Esophagus squamous epithelium (tissue), 5 donors: ENCODE results near the gene KRTAP10-1. TPM values are rescaled to one million over a fixed set of nuclear protein-coding genes. Genes with fewer than 3 reads are reported as not detected.

ENCODE experiments used
- DNase-seq: peaks from one replicate; lab custom pipeline; 2025; lab: John Stamatoyannopoulos, UW
- H3K27ac ChIP-seq, 4 donors: fragments of 200-600 bp; sonication (generic); one replicate each; pipeline ENCODE4 v1.5.1; 2016 to 2019; ENCODE audit warnings: mild to moderate bottlenecking in 1 of 4
- H3K27me3 ChIP-seq, 4 donors: fragments of 200-600 bp; sonication (generic); 1 replicate in 3 of 4; 2 replicates in 1 of 4; pipeline versions ENCODE4 v1.5.1 to v1.6.0; 2017 to 2021; ENCODE audit warnings: antibody characterized with exemption in 1 of 4
- H3K36me3 ChIP-seq, 3 donors: fragments of 200-600 bp; sonication (generic); one replicate each; pipeline ENCODE4 v1.5.1; 2016 to 2019
- H3K4me1 ChIP-seq, 3 donors: fragments of 200-600 bp; sonication (generic); one replicate each; pipeline ENCODE4 v1.5.1; 2017 to 2019
- H3K4me3 ChIP-seq, 4 donors: fragments of 200-600 bp; sonication (generic); 1 replicate in 3 of 4; 2 replicates in 1 of 4; pipeline ENCODE4 v1.5.1; 2016 to 2019; ENCODE audit warnings: mild to moderate bottlenecking in 2 of 4, moderate library complexity in 1 of 4
- H3K9me3 ChIP-seq, 3 donors: fragments of 200-600 bp; sonication (generic); one replicate each; pipeline ENCODE4 v1.5.1; 2016 to 2019
- CTCF ChIP-seq, 6 experiments: fragments of 450-650 bp in 4 of 6; fragments of 200-600 bp in 2 of 6; sonication (generic) in 2 of 6; IDR thresholded peaks; one replicate each; pipeline ENCODE4 v1.5.1; 2016 to 2019; ENCODE audit warnings: antibody characterized with exemption in 6 of 6, mild to moderate bottlenecking in 4 of 6, moderate library complexity in 4 of 6
- POLR2A ChIP-seq, 4 donors: fragments of 450-650 bp; IDR thresholded peaks; one replicate each; pipeline ENCODE4 v1.6.1; 2017; ENCODE audit warnings: antibody characterized with exemption in 4 of 4, mild to moderate bottlenecking in 4 of 4, moderate library complexity in 3 of 4
- WGBS, 2 donors: methylation state at CpG; one replicate each; pipeline ENCODE4 v1.1.5; 2018; 5-methylcytosine and 5-hydroxymethylcytosine counted together
- intact Hi-C: fragments of 100-400 bp; cut with DNase I; formaldehyde crosslinking; loops from one replicate; pipeline ENCODE4 v1.15.0; 2022
- total RNA-seq, 4 donors: library from RNA; depleted of rRNA; stranded (reverse); fragments of >200 nt; gene quantifications; one replicate each; pipeline ENCODE4 v1.1.0, GENCODE V29; 2016
- donor health status: DM: yes; HTN: yes; CAD: no.

KRTAP10-1 gene
- total RNA-seq, 4 donors from 2014 or later: not detected

DNA sequence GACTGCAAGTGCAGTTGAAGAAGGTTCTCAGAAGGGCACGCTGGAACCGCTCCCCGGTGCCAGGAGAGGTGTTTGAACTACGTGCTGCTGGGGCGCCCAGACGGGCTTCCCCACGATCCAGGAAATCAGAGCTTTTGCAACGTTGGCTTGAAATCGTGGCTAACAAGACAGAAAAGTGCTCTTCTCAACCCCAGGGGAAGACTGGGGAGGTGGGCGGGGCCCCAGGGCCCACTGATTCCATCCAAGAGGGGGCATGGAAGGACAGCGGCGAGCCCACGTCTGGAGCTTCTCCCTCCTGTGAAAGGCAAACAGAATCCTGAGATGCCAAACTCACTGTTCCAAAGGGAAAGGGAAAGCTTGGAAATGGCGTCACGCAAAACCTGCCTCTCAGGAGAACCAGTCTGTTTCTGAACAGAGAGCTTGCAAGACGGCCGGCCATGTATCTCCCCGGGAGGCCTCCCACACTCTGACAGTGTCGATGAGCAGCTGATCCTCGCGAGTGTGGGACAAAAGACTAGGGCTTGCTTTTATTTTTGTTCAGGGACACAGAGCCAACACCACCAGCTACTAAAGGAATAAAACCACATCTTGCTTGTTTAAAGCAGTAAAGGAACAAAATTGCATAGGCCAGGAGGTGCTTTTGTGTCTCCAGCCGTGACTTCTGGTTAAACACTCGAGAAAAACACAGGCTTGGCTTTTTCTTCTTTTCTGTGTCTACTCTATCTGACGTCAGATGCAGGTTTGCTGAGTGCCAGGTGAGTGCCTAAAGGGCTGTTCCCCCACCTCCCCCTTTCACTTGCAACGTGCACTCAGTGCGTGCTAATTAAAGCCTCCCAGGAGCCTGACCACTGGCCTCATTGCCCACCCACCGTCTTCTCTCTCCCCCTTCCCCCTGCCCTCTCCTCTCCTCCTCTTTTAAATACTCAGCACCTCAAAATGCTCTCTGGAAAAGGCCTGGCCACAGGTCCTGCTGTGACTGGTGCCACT lies 43.1 kb downstream of the KRTAP10-1 start:
- peaks cover 0 to 76% (median 2%) of the 10 kb centered on the region in 4 donors for H3K27me3 ChIP-seq
- no peak overlapping the region for H3K4me3 ChIP-seq
- H3K36me3 ChIP-seq: no peaks in the 10 kb centered on the region
- intact Hi-C loops: no loop called here
- WGBS, 2 donors: 31 to 62% methylated on average over 17 to 24 of the region's 27 CpGs
- H3K4me1 ChIP-seq: peaks cover 0 to 20% (median 0%) of the 10 kb centered on the region in 3 donors
- H3K27ac ChIP-seq: peak overlapping the region in 2 of 4 donors; percentile 13 to 38
- no peak for TF ChIP-seq POLR2A (IDR thresholded peaks at IDR 0.05)
- TF ChIP-seq CTCF (IDR thresholded peaks at IDR 0.05): no peak
- peaks cover 0 to 22% (median 11%) of the 10 kb centered on the region in 3 donors for H3K9me3 ChIP-seq
- no peak for DNase-seq

DNA sequence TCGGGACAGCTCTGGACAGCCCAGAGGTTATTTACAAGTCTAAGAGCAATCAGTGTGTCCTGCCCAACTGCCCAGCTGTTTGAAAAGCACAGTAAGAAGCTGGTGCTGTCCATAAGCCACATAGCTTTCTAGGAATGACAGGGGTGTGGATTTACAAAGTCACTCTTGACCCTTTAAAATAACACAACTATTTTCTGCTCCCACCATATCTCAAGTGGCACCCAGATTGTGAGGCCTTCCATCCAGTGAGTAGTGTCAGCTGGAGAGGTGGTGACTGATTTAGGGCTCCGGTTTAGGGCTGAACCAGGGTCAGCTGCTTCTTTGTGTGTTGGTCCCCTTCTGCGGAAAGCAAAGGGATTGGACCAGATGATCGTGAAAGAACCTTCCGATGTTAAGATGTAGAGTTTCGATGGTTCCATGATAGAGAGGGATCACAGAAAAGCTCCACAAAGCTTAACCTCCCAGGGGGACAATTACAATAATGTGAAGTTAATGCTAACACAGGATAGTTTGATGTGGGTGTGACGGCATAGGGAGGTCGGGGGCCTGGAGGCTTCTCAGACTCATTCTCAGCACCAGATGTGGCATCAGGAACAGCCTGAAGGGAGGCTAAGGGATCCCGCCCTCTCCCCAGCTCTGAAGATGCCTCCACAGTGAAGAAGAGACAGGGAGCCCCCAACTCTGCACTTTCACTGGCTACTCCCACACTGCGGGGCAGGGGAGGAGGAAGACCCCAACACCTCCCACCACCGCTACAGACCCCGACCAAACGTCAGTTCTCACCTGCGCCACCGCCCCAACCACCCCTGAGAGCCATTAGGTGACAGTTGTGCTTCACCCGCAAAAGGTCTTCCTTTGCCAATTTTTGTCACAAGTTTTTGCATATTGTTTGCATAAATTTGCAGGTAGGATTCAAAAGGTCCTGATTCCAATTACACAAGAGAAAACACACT lies 44.1 kb downstream of the KRTAP10-1 start:
- H3K9me3 ChIP-seq: peaks cover 0 to 26% (median 11%) of the 10 kb centered on the region in 3 donors
- DNase-seq: no peak
- no peak overlapping the region for H3K4me3 ChIP-seq
- peaks cover 0 to 71% (median 2%) of the 10 kb centered on the region in 4 donors for H3K27me3 ChIP-seq
- WGBS, 2 donors: 86 to 87% methylated on average over 15 to 16 of the region's 16 CpGs
- H3K27ac ChIP-seq: no peak overlapping the region
- no peak for TF ChIP-seq CTCF (IDR thresholded peaks at IDR 0.05)
- no peak for TF ChIP-seq POLR2A (IDR thresholded peaks at IDR 0.05)
- H3K4me1 ChIP-seq: peaks cover 0 to 20% (median 0%) of the 10 kb centered on the region in 3 donors
- no peaks in the 10 kb centered on the region for H3K36me3 ChIP-seq
- intact Hi-C loops: no loop called here

GRCh38 chr21:44494956-44495355 lies 45.0 kb downstream of the KRTAP10-1 start:
- TF ChIP-seq CTCF (IDR thresholded peaks at IDR 0.05) (no peak), POLR2A (IDR thresholded peaks at IDR 0.05) (no peak)
- intact Hi-C loops: no loop called here
- H3K36me3 ChIP-seq: no peaks in the 10 kb centered on the region
- peaks cover 0 to 69% (median 0%) of the 10 kb centered on the region in 4 donors for H3K27me3 ChIP-seq
- WGBS, 2 donors: 59 to 68% methylated on average over 9 to 13 of the region's 13 CpGs
- H3K4me1 ChIP-seq: peaks cover 0 to 20% (median 0%) of the 10 kb centered on the region in 3 donors
- no peak overlapping the region for H3K4me3 ChIP-seq
- no peak for DNase-seq
- no peak overlapping the region for H3K27ac ChIP-seq
- H3K9me3 ChIP-seq: peaks cover 0 to 26% (median 11%) of the 10 kb centered on the region in 3 donors

DNA sequence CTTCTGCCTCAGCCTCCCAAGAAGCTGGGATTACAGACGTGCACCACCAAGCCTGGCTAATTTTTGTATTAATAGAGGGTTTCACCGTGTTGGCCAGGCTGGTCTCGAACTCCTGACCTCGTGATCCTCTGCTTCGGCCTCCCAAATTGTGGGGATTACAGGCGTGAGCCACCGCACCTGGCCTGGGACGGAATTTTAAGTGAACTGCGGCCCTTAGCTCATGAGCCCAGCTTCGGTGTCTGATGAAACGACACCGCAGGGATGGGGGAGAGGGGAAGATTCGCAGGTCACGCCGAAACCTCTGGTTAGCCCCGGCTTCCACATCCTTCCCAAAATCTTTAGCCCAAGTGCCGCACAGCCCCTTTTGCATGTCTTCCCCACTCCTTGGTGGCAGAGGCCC lies 45.6 kb downstream of the KRTAP10-1 start:
- Histone ChIP-seq H3K4me1 (peaks cover 0 to 20% (median 0%) of the 10 kb centered on the region in 3 donors), H3K27me3 (peaks cover 0 to 63% (median 0%) of the 10 kb centered on the region in 4 donors), H3K9me3 (peaks cover 0 to 26% (median 11%) of the 10 kb centered on the region in 3 donors), H3K4me3 (no peak overlapping the region), H3K36me3 (no peaks in the 10 kb centered on the region), H3K27ac (no peak overlapping the region)
- intact Hi-C loops: no loop called here
- DNase-seq: no peak
- TF ChIP-seq CTCF (IDR thresholded peaks at IDR 0.05): no peak
- TF ChIP-seq POLR2A (IDR thresholded peaks at IDR 0.05): no peak
- 80 to 93% methylated on average over 14 to 17 of the region's 17 CpGs for WGBS, 2 donors
